Smooth muscle cell (in vitro differentiated cells): ENCODE results near the gene ZFP90. TPM values are rescaled to one million over a fixed set of nuclear protein-coding genes. Genes with fewer than 3 reads are reported as not detected.

Experiments
- DNase-seq: peaks from one replicate; lab custom pipeline; 2025; ENCODE audit not compliant: unreplicated experiment; lab: John Stamatoyannopoulos, UW
- H2AFZ ChIP-seq: fragments of 200-600 bp; sonication (generic); 2 replicates; pipeline ENCODE4 v1.6.0; 2016; ENCODE audit warnings: antibody characterized with exemption, low read depth, mild to moderate bottlenecking
- H3F3A ChIP-seq: fragments of 200-600 bp; sonication (generic); 2 replicates; pipeline ENCODE4 v1.6.0; 2017; ENCODE audit warnings: antibody characterized with exemption, low read depth
- H3K27ac ChIP-seq: fragments of 200-600 bp; sonication (generic); 2 replicates; pipeline ENCODE4 v1.5.1; 2016; ENCODE audit warnings: low read depth, mild to moderate bottlenecking
- H3K27me3 ChIP-seq: fragments of 200-600 bp; sonication (generic); 2 replicates; pipeline ENCODE4 v1.6.1; 2016; ENCODE audit warnings: low read depth, mild to moderate bottlenecking
- H3K36me3 ChIP-seq: fragments of 200-600 bp; sonication (generic); 2 replicates; pipeline ENCODE4 v1.5.1; 2016; ENCODE audit warnings: low read depth
- H3K4me1 ChIP-seq: fragments of 200-600 bp; sonication (generic); 2 replicates; pipeline ENCODE4 v1.5.1; 2016; ENCODE audit warnings: low read depth
- H3K4me2 ChIP-seq: fragments of 200-600 bp; sonication (generic); 2 replicates; pipeline ENCODE4 v1.6.0; 2016; ENCODE audit warnings: mild to moderate bottlenecking
- H3K4me3 ChIP-seq: fragments of 200-600 bp; sonication (generic); 2 replicates; pipeline ENCODE4 v1.5.1; 2016; ENCODE audit warnings: mild to moderate bottlenecking
- H3K79me2 ChIP-seq: fragments of 200-600 bp; sonication (generic); 2 replicates; pipeline ENCODE4 v1.6.0; 2016; ENCODE audit warnings: low read depth, mild to moderate bottlenecking
- H3K9ac ChIP-seq: fragments of 200-600 bp; sonication (generic); 2 replicates; pipeline ENCODE4 v1.6.0; 2016; ENCODE audit warnings: low read depth
- H3K9me3 ChIP-seq: fragments of 200-600 bp; sonication (generic); replicated peaks from 2 replicates; pipeline ENCODE4 v1.5.1; 2016; ENCODE audit warnings: low read depth
- H4K20me1 ChIP-seq: fragments of 200-600 bp; sonication (generic); 2 replicates; pipeline ENCODE4 v1.6.0; 2016; ENCODE audit warnings: low read depth
- WGBS: methylation state at CpG from one replicate; pipeline ENCODE4 v1.1.7; 2016; ENCODE audit warnings: low lambda C conversion rate; 5-methylcytosine and 5-hydroxymethylcytosine counted together
- polyA plus RNA-seq: library from polyadenylated mRNA; unstranded; fragments of >200 nt; fragmentation: Nextera tagmentation; extraction: Ambion mirVana; gene quantifications from 2 replicates; pipeline ENCODE4 v1.2.1, GENCODE V29; 2016
- total RNA-seq: library from RNA; depleted of rRNA; stranded (reverse); fragments of >200 nt; gene quantifications from 2 replicates; pipeline ENCODE4 v1.2.3, GENCODE V29; 2014
- TF ChIP-seq, protein P1 (sequence below): fragments of 200-600 bp; sonication (generic); IDR thresholded peaks from 2 replicates; pipeline ENCODE4 v1.5.1; 2017; ENCODE audit warnings: borderline replicate concordance, mild to moderate bottlenecking, antibody characterized with exemption; ENCODE audit not compliant: insufficient read depth, poor library complexity, severe bottlenecking

ZFP90 gene
- total and polyA plus RNA-seq, 2 experiments from 2014 or later, result 14.9 to 35.1 TPM

DNA sequence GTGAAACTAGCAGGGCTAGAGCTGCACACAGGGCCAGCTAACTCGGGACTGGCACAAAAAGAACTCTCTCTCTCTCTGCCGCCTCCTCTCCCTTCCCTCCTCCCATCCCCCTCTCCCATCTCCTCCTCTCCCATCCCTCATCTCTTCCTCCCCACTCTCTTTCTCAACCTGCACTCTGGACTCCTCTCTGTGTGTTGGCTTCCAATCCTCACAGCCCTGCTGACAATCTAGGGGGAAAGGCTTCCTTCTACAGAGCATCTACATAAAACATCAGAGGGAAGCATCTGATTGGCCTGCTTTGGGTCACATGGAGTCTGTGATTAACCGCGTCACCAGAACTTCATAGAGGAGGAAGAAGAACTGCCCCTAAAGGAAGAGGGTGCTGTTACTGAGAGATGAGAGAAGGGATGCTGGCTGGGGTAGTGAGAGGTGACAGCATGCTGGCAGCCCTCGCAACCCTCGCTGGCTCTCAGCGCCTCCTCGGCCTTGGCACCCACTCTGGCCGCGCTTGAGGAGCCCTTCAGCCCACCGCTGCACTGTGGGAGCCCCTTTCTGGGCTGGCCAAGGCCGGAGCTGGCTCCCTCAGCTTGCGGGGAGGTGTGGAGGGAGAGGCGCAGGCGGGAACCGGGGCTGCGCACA lies 12.8 kb upstream of the ZFP90 start:
- Histone ChIP-seq H3K27ac (no peak overlapping the region), H3K4me3 (no peak overlapping the region), H3K27me3 (no peaks in the 10 kb centered on the region), H3K79me2 (peaks cover 5% of the 10 kb centered on the region), H3K36me3 (no peaks in the 10 kb centered on the region), H3F3A (no peaks in the 10 kb centered on the region), H4K20me1 (no peaks in the 10 kb centered on the region), H3K9me3 (no peaks in the 10 kb centered on the region), H3K4me2 (no peak overlapping the region), H3K9ac (no peak overlapping the region), H2AFZ (no peak overlapping the region), H3K4me1 (peaks cover 3% of the 10 kb centered on the region)
- 94% methylated on average over 16 of the region's 17 CpGs for WGBS
- no peak for DNase-seq
- TF ChIP-seq, protein P1, sequence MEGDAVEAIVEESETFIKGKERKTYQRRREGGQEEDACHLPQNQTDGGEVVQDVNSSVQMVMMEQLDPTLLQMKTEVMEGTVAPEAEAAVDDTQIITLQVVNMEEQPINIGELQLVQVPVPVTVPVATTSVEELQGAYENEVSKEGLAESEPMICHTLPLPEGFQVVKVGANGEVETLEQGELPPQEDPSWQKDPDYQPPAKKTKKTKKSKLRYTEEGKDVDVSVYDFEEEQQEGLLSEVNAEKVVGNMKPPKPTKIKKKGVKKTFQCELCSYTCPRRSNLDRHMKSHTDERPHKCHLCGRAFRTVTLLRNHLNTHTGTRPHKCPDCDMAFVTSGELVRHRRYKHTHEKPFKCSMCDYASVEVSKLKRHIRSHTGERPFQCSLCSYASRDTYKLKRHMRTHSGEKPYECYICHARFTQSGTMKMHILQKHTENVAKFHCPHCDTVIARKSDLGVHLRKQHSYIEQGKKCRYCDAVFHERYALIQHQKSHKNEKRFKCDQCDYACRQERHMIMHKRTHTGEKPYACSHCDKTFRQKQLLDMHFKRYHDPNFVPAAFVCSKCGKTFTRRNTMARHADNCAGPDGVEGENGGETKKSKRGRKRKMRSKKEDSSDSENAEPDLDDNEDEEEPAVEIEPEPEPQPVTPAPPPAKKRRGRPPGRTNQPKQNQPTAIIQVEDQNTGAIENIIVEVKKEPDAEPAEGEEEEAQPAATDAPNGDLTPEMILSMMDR, result no peak

DNA sequence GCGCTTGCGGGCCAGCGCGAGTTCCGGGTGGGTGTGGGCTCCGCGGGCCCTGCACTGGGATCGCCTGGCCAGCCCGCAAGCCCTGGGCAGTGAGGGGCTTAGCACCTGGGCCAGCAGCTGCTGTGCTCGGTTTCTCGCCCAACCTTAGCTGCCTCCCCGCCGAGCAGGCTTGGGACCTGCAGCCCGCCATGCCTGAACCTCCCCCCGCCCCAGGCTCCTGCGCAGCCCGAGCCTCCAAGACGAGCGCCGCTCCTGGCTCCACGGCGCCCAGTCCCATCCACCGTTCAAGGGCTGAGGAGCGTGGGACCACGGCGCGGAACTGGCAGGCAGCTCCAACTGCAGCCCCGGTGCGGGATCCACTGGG lies 12.3 kb upstream of the ZFP90 start:
- DNase-seq, result no peak
- no peak overlapping the region for H3K4me2 ChIP-seq
- H2AFZ ChIP-seq, result no peak overlapping the region
- no peak overlapping the region for H3K27ac ChIP-seq
- peaks cover 5% of the 10 kb centered on the region for H3K79me2 ChIP-seq
- no peaks in the 10 kb centered on the region for H3K9me3 ChIP-seq
- peaks cover 3% of the 10 kb centered on the region for H3K4me1 ChIP-seq
- no peaks in the 10 kb centered on the region for H3K27me3 ChIP-seq
- TF ChIP-seq, protein P1, result no peak
- no peaks in the 10 kb centered on the region for H3K36me3 ChIP-seq
- H3F3A ChIP-seq, result no peaks in the 10 kb centered on the region
- WGBS, result 94% methylated on average over 22 of the region's 29 CpGs
- H4K20me1 ChIP-seq, result no peaks in the 10 kb centered on the region
- H3K4me3 ChIP-seq, result no peak overlapping the region
- no peak overlapping the region for H3K9ac ChIP-seq

DNA sequence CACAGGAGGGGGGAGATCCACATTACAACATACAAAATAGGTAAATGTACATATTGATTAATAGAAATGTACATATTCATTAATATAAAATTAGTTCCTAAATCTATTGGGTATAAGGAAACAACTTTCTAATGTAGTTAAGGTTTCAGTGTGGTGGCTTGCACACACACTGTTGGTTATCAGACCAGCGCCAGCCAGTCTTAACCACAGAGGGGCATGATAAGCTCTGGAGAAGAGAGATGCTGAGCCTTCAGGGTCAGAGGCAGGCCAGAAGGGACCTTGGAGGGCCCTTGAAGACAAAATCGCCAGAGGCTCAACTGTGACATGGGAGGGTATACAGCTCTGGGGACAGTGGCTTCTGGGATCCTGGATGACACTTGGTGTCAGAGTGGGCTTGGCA lies 10.9 kb upstream of the ZFP90 start:
- no peak overlapping the region for H2AFZ ChIP-seq
- no peaks in the 10 kb centered on the region for H3K9me3 ChIP-seq
- peaks cover 5% of the 10 kb centered on the region for H3K79me2 ChIP-seq
- TF ChIP-seq, protein P1, result no peak
- 80% methylated on average over 2 of the region's 2 CpGs for WGBS
- no peaks in the 10 kb centered on the region for H3K27me3 ChIP-seq
- no peaks in the 10 kb centered on the region for H4K20me1 ChIP-seq
- no peaks in the 10 kb centered on the region for H3K36me3 ChIP-seq
- no peaks in the 10 kb centered on the region for H3F3A ChIP-seq
- no peak for DNase-seq
- H3K4me2 ChIP-seq, result no peak overlapping the region
- no peak overlapping the region for H3K9ac ChIP-seq
- peaks cover 3% of the 10 kb centered on the region for H3K4me1 ChIP-seq
- H3K4me3 ChIP-seq, result no peak overlapping the region
- no peak overlapping the region for H3K27ac ChIP-seq
